ENCODE measurements around the gene CSRNP3. TPM values are rescaled to one million over a fixed set of nuclear protein-coding genes. Genes with fewer than 3 reads are reported as not detected.

Gene CSRNP3
- total and polyA plus RNA-seq, 2 donors (not counting 1 experiment from before 2014, with no cell fraction given), result not detected

- H3K79me2 ChIP-seq (ENCODE audit: control insufficient read depth, insufficient read depth, low read length), result no peaks in the 10 kb centered on the region
- TF ChIP-seq CTCF (IDR thresholded peaks at IDR 0.05), result no peak
- TF ChIP-seq EZH2 (IDR thresholded peaks at IDR 0.05; ENCODE audit: borderline replicate concordance, insufficient read depth, low read depth, low read length, poor library complexity, severe bottlenecking), result no peak
- no peak overlapping the region for H3K4me2 ChIP-seq (replicated peaks; ENCODE audit: low read depth, low read length, poor library complexity, severe bottlenecking)
- no peak overlapping the region for H3K4me3 Mint-ChIP-seq
- H3K9me3 Mint-ChIP-seq (ENCODE audit: insufficient read depth), result no peaks in the 10 kb centered on the region
- no peak overlapping the region for H3K27ac ChIP-seq (ENCODE audit: low read length in 2 of 2)
- no peak for DNase-seq
- H3K36me3 ChIP-seq (replicated peaks in 1 of 2; ENCODE audit: control extremely low read depth in 1 of 2, control insufficient read depth in 1 of 2, extremely low read depth in 1 of 2, insufficient read depth in 2 of 2, low read length in 1 of 2), result no peaks in the 10 kb centered on the region
- no peak overlapping the region for H3K4me3 ChIP-seq (ENCODE audit: control extremely low read depth in 1 of 5, extremely low read depth in 1 of 5, insufficient read depth in 1 of 5, low read depth in 2 of 5, low read length in 4 of 5)
- H3K9me3 ChIP-seq (ENCODE audit: control extremely low read depth in 1 of 3, control insufficient read depth in 2 of 3, insufficient read depth in 1 of 3, low read length in 2 of 3), result peaks cover 0 to 1% (median 0%) of the 10 kb centered on the region in 3 donors
- H3K27me3 Mint-ChIP-seq, result peaks cover 3% of the 10 kb centered on the region
- ChIA-PET CTCF (no interaction called here), POLR2A (no interaction called here)
- H3K4me1 ChIP-seq (ENCODE audit: control insufficient read depth in 2 of 2, insufficient read depth in 2 of 2, low read length in 2 of 2), result no peaks in the 10 kb centered on the region
- no peak for ATAC-seq (ENCODE audit: low read depth)
- no peak overlapping the region for H3K27ac Mint-ChIP-seq
- intact Hi-C loops (cut with micrococcal nuclease), result no loop called here
- H3K9ac ChIP-seq (ENCODE audit: low read length), result no peak overlapping the region
- H3K27me3 ChIP-seq (replicated peaks in 1 of 4; ENCODE audit: control extremely low read depth in 1 of 4, control insufficient read depth in 3 of 4, insufficient read depth in 4 of 4, low read length in 3 of 4), result no peaks in the 10 kb centered on the region
- no peaks in the 10 kb centered on the region for H4K20me1 ChIP-seq (ENCODE audit: control insufficient read depth, insufficient read depth, low read length, poor library complexity, severe bottlenecking)
- H3K4me1 Mint-ChIP-seq, result peaks cover 4% of the 10 kb centered on the region
- H2AFZ ChIP-seq (ENCODE audit: insufficient read depth, low read depth, low read length, poor library complexity, severe bottlenecking), result no peak overlapping the region
Observed at GRCh38 chr2:165725421-165725820, 255.9 kb downstream of the CSRNP3 start.

Other genes starting within 250 kb of the CSRNP3 start
- gene SCN2A, start 230.3 kb upstream of the CSRNP3 start, total RNA-seq, result 0.22 and 0.44 TPM in 2 replicates
- 0.24 and 0.35 TPM in 2 replicates for gene SCN2A, start 230.3 kb upstream of the CSRNP3 start, polyA plus RNA-seq